ENCODE data around the gene IGLL5.

Gene IGLL5

DNA sequence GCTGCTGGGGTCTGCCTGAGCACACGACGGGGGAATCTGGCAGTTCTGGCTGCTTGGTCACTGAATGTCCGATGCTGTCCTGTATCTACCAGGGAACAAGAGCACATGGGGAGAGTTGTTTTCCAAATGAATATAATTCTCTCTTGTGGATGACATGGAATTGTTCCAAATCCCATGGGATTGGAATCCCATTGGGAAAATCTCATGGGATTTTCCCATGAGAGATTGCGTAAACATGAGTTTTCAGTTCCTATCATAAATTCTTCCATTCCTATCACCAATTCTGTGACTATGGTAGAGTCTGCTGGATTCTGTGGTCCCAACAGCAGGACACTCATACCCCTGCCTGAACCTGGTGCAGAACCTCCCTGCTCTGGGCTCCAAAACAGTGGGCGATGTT lies 35.6 kb upstream of the IGLL5 start:
- Histone ChIP-seq H3K4me1 (ENCODE audit: control insufficient read depth, insufficient read depth, low read length) (no peaks in the 10 kb centered on the region), H3K27ac (ENCODE audit: low read depth, low read length) (no peak overlapping the region), H3K9me3 (ENCODE audit: control insufficient read depth, insufficient read depth, low read length) (no peaks in the 10 kb centered on the region), H3K36me3 (ENCODE audit: control insufficient read depth, insufficient read depth, low read length) (no peaks in the 10 kb centered on the region), H3K9ac (ENCODE audit: low read depth, low read length) (no peak overlapping the region), H3K4me3 (ENCODE audit: low read depth, low read length) (no peak overlapping the region), H3K27me3 (ENCODE audit: control insufficient read depth, insufficient read depth, low read length) (peaks cover 57% of the 10 kb centered on the region)

DNA sequence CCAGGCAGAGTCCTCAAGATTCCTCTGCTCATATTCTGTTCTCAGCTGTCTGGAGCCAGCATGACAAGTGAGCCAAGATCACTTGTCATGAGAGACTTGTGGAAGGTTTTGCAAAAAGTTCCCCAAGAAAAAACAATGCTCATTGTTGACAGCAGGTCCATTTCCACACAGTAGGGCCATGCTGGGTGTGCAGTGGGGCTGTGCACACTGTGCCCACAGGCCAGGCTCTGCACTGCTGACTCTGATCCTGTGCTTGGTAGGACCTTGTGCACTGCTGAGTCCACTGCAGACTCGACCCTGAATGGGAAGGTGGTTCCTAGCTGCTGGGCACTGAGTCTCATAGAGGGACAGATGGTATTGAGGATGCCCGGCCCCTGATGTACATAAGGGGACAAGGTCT lies 33.9 kb upstream of the IGLL5 start:
- Histone ChIP-seq H3K4me1 (ENCODE audit: control insufficient read depth, insufficient read depth, low read length) (no peaks in the 10 kb centered on the region), H3K9me3 (ENCODE audit: control insufficient read depth, insufficient read depth, low read length) (no peaks in the 10 kb centered on the region), H3K4me3 (ENCODE audit: low read depth, low read length) (no peak overlapping the region), H3K36me3 (ENCODE audit: control insufficient read depth, insufficient read depth, low read length) (no peaks in the 10 kb centered on the region), H3K9ac (ENCODE audit: low read depth, low read length) (no peak overlapping the region), H3K27me3 (ENCODE audit: control insufficient read depth, insufficient read depth, low read length) (peaks cover 55% of the 10 kb centered on the region), H3K27ac (ENCODE audit: low read depth, low read length) (no peak overlapping the region)

- no peaks in the 10 kb centered on the region for H3K36me3 ChIP-seq (ENCODE audit: control insufficient read depth, insufficient read depth, low read length)
- no peak overlapping the region for H3K27ac ChIP-seq (ENCODE audit: low read depth, low read length)
- no peak overlapping the region for H3K4me3 ChIP-seq (ENCODE audit: low read depth, low read length)
- H3K27me3 ChIP-seq (ENCODE audit: control insufficient read depth, insufficient read depth, low read length) = peaks cover 63% of the 10 kb centered on the region
- no peak overlapping the region for H3K9ac ChIP-seq (ENCODE audit: low read depth, low read length)
- no peaks in the 10 kb centered on the region for H3K4me1 ChIP-seq (ENCODE audit: control insufficient read depth, insufficient read depth, low read length)
- H3K9me3 ChIP-seq (ENCODE audit: control insufficient read depth, insufficient read depth, low read length) = no peaks in the 10 kb centered on the region
These were observed 33.1 kb upstream of the IGLL5 start for GRCh38 chr22:22854466-22854865.

DNA sequence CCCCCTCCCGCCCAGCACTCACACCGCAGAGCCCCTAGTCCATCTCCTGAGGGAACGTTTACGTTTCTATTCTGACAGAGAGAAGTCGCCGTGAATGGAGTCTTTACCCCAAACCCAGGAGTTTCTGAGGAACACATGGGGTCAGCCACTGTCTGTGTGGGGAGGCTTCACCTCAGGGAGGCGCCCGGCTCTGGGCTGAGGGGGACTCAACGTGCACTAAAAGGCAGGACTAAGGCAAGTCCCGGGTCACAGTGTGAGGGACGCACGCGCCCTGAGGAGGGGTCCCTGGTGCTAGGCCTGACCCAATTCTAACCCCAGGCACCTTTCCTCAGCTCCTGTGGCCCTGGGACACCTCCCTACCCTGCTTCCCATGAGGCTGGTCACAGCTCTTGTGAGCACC lies 32.5 kb upstream of the IGLL5 start:
- Histone ChIP-seq H3K9ac (ENCODE audit: low read depth, low read length) (no peak overlapping the region), H3K4me3 (ENCODE audit: low read depth, low read length) (no peak overlapping the region), H3K27me3 (ENCODE audit: control insufficient read depth, insufficient read depth, low read length) (peaks cover 67% of the 10 kb centered on the region), H3K27ac (ENCODE audit: low read depth, low read length) (no peak overlapping the region), H3K36me3 (ENCODE audit: control insufficient read depth, insufficient read depth, low read length) (no peaks in the 10 kb centered on the region), H3K9me3 (ENCODE audit: control insufficient read depth, insufficient read depth, low read length) (no peaks in the 10 kb centered on the region), H3K4me1 (ENCODE audit: control insufficient read depth, insufficient read depth, low read length) (no peaks in the 10 kb centered on the region)

DNA sequence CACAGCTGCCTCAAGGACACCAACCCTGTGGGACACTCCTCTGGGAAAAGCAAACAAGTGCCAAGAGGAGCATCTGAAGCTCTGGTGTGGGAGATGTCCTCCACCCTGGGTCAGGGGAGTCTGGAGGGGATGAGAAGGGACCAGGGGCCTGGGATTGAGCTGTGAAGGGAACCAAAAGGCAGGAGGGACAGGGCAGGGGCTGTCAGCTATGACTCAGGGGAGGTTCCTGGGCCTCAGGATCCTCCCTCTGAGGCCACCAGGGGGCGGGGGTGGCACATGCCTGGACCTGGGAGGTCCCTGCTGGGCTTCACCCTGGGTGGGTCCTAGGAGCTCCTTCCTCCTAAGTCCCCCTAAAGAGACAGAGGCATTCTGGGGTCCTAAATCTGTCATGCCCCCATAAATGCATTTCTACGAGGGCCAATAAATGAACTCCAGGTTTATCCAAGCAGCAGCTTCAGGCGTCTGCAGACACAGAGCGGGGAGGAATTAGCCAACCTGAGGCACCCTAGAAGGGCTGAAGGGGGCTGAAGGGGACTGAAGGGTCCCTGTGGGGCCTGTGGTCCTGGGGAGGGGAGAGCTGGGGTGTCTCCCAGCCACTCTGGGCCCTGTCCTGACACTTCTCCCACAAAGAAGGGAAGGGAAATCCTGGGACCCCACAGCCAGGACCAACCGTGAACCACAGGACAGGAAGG lies 31.9 kb upstream of the IGLL5 start:
- H3K4me3 ChIP-seq (ENCODE audit: low read depth, low read length) = no peak overlapping the region
- H3K9ac ChIP-seq (ENCODE audit: low read depth, low read length) = no peak overlapping the region
- H3K36me3 ChIP-seq (ENCODE audit: control insufficient read depth, insufficient read depth, low read length) = no peaks in the 10 kb centered on the region
- peaks cover 69% of the 10 kb centered on the region for H3K27me3 ChIP-seq (ENCODE audit: control insufficient read depth, insufficient read depth, low read length)
- H3K27ac ChIP-seq (ENCODE audit: low read depth, low read length) = no peak overlapping the region
- no peaks in the 10 kb centered on the region for H3K4me1 ChIP-seq (ENCODE audit: control insufficient read depth, insufficient read depth, low read length)
- H3K9me3 ChIP-seq (ENCODE audit: control insufficient read depth, insufficient read depth, low read length) = no peaks in the 10 kb centered on the region

GRCh38 chr22:22856364-22856763 lies 31.3 kb upstream of the IGLL5 start:
- no peak overlapping the region for H3K4me3 ChIP-seq (ENCODE audit: low read depth, low read length)
- H3K9me3 ChIP-seq (ENCODE audit: control insufficient read depth, insufficient read depth, low read length) = no peaks in the 10 kb centered on the region
- H3K4me1 ChIP-seq (ENCODE audit: control insufficient read depth, insufficient read depth, low read length) = no peaks in the 10 kb centered on the region
- no peak overlapping the region for H3K9ac ChIP-seq (ENCODE audit: low read depth, low read length)
- H3K27ac ChIP-seq (ENCODE audit: low read depth, low read length) = no peak overlapping the region
- H3K36me3 ChIP-seq (ENCODE audit: control insufficient read depth, insufficient read depth, low read length) = no peaks in the 10 kb centered on the region
- peaks cover 69% of the 10 kb centered on the region for H3K27me3 ChIP-seq (ENCODE audit: control insufficient read depth, insufficient read depth, low read length)

- Histone ChIP-seq H3K9me3 (ENCODE audit: control insufficient read depth, insufficient read depth, low read length) (no peaks in the 10 kb centered on the region), H3K36me3 (ENCODE audit: control insufficient read depth, insufficient read depth, low read length) (no peaks in the 10 kb centered on the region), H3K27ac (ENCODE audit: low read depth, low read length) (no peak overlapping the region), H3K4me1 (ENCODE audit: control insufficient read depth, insufficient read depth, low read length) (no peaks in the 10 kb centered on the region), H3K4me3 (ENCODE audit: low read depth, low read length) (no peak overlapping the region), H3K9ac (ENCODE audit: low read depth, low read length) (no peak overlapping the region), H3K27me3 (ENCODE audit: control insufficient read depth, insufficient read depth, low read length) (peaks cover 69% of the 10 kb centered on the region)
These were observed 30.6 kb upstream of the IGLL5 start for GRCh38 chr22:22856885-22857606.

- no peaks in the 10 kb centered on the region for H3K4me1 ChIP-seq (ENCODE audit: control insufficient read depth, insufficient read depth, low read length)
- H3K9ac ChIP-seq (ENCODE audit: low read depth, low read length) = no peak overlapping the region
- no peak overlapping the region for H3K4me3 ChIP-seq (ENCODE audit: low read depth, low read length)
- H3K36me3 ChIP-seq (ENCODE audit: control insufficient read depth, insufficient read depth, low read length) = no peaks in the 10 kb centered on the region
- peaks cover 66% of the 10 kb centered on the region for H3K27me3 ChIP-seq (ENCODE audit: control insufficient read depth, insufficient read depth, low read length)
- H3K27ac ChIP-seq (ENCODE audit: low read depth, low read length) = no peak overlapping the region
- H3K9me3 ChIP-seq (ENCODE audit: control insufficient read depth, insufficient read depth, low read length) = no peaks in the 10 kb centered on the region
These were observed 29.7 kb upstream of the IGLL5 start for GRCh38 chr22:22857607-22858558.

- Histone ChIP-seq H3K36me3 (ENCODE audit: control insufficient read depth, insufficient read depth, low read length) (no peaks in the 10 kb centered on the region), H3K9me3 (ENCODE audit: control insufficient read depth, insufficient read depth, low read length) (no peaks in the 10 kb centered on the region), H3K9ac (ENCODE audit: low read depth, low read length) (no peak overlapping the region)
These were observed 29.1 kb upstream of the IGLL5 start for GRCh38 chr22:22858559-22858937.

GRCh38 chr22:22863001-22863400 lies 24.6 kb upstream of the IGLL5 start:
- Histone ChIP-seq H3K9me3 (ENCODE audit: control insufficient read depth, insufficient read depth, low read length) (no peaks in the 10 kb centered on the region), H3K4me3 (ENCODE audit: low read depth, low read length) (no peak overlapping the region), H3K27ac (ENCODE audit: low read depth, low read length) (no peak overlapping the region), H3K4me1 (ENCODE audit: control insufficient read depth, insufficient read depth, low read length) (no peaks in the 10 kb centered on the region), H3K36me3 (ENCODE audit: control insufficient read depth, insufficient read depth, low read length) (no peaks in the 10 kb centered on the region), H3K27me3 (ENCODE audit: control insufficient read depth, insufficient read depth, low read length) (peaks cover 88% of the 10 kb centered on the region), H3K9ac (ENCODE audit: low read depth, low read length) (no peak overlapping the region)

More at GRCh38 chr22:22858559-22858937, 29.1 kb upstream of the IGLL5 start:
- H3K4me1 ChIP-seq (ENCODE audit: control insufficient read depth, insufficient read depth, low read length) = no peaks in the 10 kb centered on the region
- H3K4me3 ChIP-seq (ENCODE audit: low read depth, low read length) = no peak overlapping the region
- no peak overlapping the region for H3K27ac ChIP-seq (ENCODE audit: low read depth, low read length)
- peaks cover 66% of the 10 kb centered on the region for H3K27me3 ChIP-seq (ENCODE audit: control insufficient read depth, insufficient read depth, low read length)
